ENCODE measurements around the gene SLC4A1AP. TPM values are rescaled to one million over a fixed set of nuclear protein-coding genes. Genes with fewer than 3 reads are reported as not detected.
A peak's percentile ranks its signal among the peaks of the same experiment; 100 is the strongest.

The SLC4A1AP gene
- total and polyA plus RNA-seq, 2 of the 13 experiments (the other 11 are each of a cell fraction or from before 2014, with no cell fraction given), result 15.3 to 44.6 TPM

GRCh38 chr2:27723372-27724144 lies 59.9 kb downstream of the SLC4A1AP start (continued):
- TF ChIP-seq ZNF574 (CRISPR knock-in tag; IDR thresholded peaks at IDR 0.05), result 0 out of 2 replicates have a peak, but pooled peaks have one; percentile 46
- TF ChIP-seq NONO (IDR thresholded peaks at IDR 0.05), result no peak
- TF ChIP-seq NONO (CRISPR knock-in tag; conservative IDR thresholded peaks at IDR 0.05), result no peak
- TF ChIP-seq ZFX (CRISPR knock-in tag; IDR thresholded peaks at IDR 0.05; ENCODE audit: low read depth), result peak; percentile 31; the same call in 1 of the 2 replicates
- TF ChIP-seq TBX2 (CRISPR knock-in tag; IDR thresholded peaks at IDR 0.05; ENCODE audit: borderline replicate concordance), result 0 out of 2 replicates have a peak, but pooled peaks have one; percentile 7
- TF ChIP-seq HMG20A (CRISPR knock-in tag; IDR thresholded peaks at IDR 0.05; ENCODE audit: borderline replicate concordance), result peak; percentile 37; the same call in 1 of the 2 replicates
- TF ChIP-seq ADNP (CRISPR knock-in tag; IDR thresholded peaks at IDR 0.05), result no peak
- TF ChIP-seq UBTF (CRISPR knock-in tag; IDR thresholded peaks at IDR 0.05), result 0 out of 2 replicates have a peak, but pooled peaks have one; percentile 37
- TF ChIP-seq RBFOX2 (IDR thresholded peaks at IDR 0.05; ENCODE audit: low read depth, low read length), result no peak
- no peak for TF ChIP-seq TAF15 (IDR thresholded peaks at IDR 0.05; ENCODE audit: low read depth, low read length, poor library complexity, severe bottlenecking)
- no peak for TF ChIP-seq GABPA (IDR thresholded peaks at IDR 0.05; ENCODE audit: low read depth, low read length)
- peak; percentile 26; the same call in 1 of the 2 replicates for TF ChIP-seq GABPA (CRISPR knock-in tag; IDR thresholded peaks at IDR 0.05; ENCODE audit: low read depth)
- TF ChIP-seq BORCS8-MEF2B (CRISPR knock-in tag; IDR thresholded peaks at IDR 0.05), result peak; percentile 41; the same call in 1 of the 2 replicates
- TF ChIP-seq ZGPAT (CRISPR knock-in tag; IDR thresholded peaks at IDR 0.05), result peak; percentile 52
- peak; percentile 22; the same call in 1 of the 2 replicates for TF ChIP-seq FOXJ3 (CRISPR knock-in tag; IDR thresholded peaks at IDR 0.05; ENCODE audit: borderline replicate concordance)
- peak; percentile 32 for TF ChIP-seq KLF15 (CRISPR knock-in tag; IDR thresholded peaks at IDR 0.05; ENCODE audit: borderline replicate concordance)
- TF ChIP-seq ELF3 (CRISPR knock-in tag; IDR thresholded peaks at IDR 0.05), result 0 out of 2 replicates have a peak, but pooled peaks have one; percentile 24
- TF ChIP-seq ZKSCAN1 (IDR thresholded peaks at IDR 0.05; ENCODE audit: low read length), result peak; percentile 64; the same call in 1 of the 2 replicates
- TF ChIP-seq ZBTB20 (CRISPR knock-in tag; IDR thresholded peaks at IDR 0.05; ENCODE audit: borderline replicate concordance, low read depth), result 0 out of 2 replicates have a peak, but pooled peaks have one; percentile 8

Data from HepG2 (cell line).